IMR-90 (cell line): ENCODE data around the gene ZNF423. TPM values are rescaled to one million over a fixed set of nuclear protein-coding genes. Genes with fewer than 3 reads are reported as not detected.

ENCODE experiments used
- ATAC-seq: fragments of 200-7000 bp; cut with Tn5 transposase; 2 replicates; pipeline ENCODE4 v1.9.1; 2020; ENCODE audit warnings: low read depth, mild to moderate bottlenecking, moderate library complexity
- BruUV-seq: library from RNA; stranded (reverse); fragments of 400-500 nt; replicated peaks from 2 replicates; lab custom pipeline; 2021; lab: Mats Ljungman, UMichigan
- CTCF ChIA-PET: fragments of 300-600 bp; formaldehyde crosslinking; extraction: SDS; loops from one replicate; lab custom pipeline; 2021; ENCODE audit warnings: antibody characterized with exemption; lab: Yijun Ruan, JAX
- POLR2A ChIA-PET: fragments of 300-600 bp; sonication (Branson Sonifier 250); formaldehyde crosslinking; loops from one replicate; lab custom pipeline; 2022; ENCODE audit warnings: antibody characterized with exemption; ENCODE audit not compliant: unreplicated experiment; lab: Charles Lee
- DNase-seq: peaks from one replicate; pipeline ENCODE4 v3.0.0; 2013
- H2AFZ ChIP-seq: replicated peaks from 2 replicates; pipeline ENCODE3; 2013; ENCODE audit warnings: low read length, mild to moderate bottlenecking; ENCODE audit not compliant: poor library complexity
- H2AK5ac ChIP-seq: 2 replicates; pipeline ENCODE4 v1.6.1; 2013; ENCODE audit warnings: low read depth, low read length, inconsistent platforms
- H2AK9ac ChIP-seq: replicated peaks from 2 replicates; pipeline ENCODE3; 2013; ENCODE audit warnings: mild to moderate bottlenecking, low read depth, low read length, moderate library complexity; ENCODE audit not compliant: poor library complexity
- H2BK120ac ChIP-seq: 2 replicates; pipeline ENCODE4 v1.6.1; 2013; ENCODE audit warnings: low read depth, low read length, inconsistent platforms
- H2BK15ac ChIP-seq: 3 replicates; pipeline ENCODE4 v1.6.1; 2013; ENCODE audit warnings: low read depth, low read length, inconsistent platforms
- H2BK20ac ChIP-seq: 2 replicates; pipeline ENCODE4 v1.6.1; 2013; ENCODE audit warnings: low read depth, mild to moderate bottlenecking, inconsistent platforms, low read length, moderate library complexity
- H2BK5ac ChIP-seq: 2 replicates; pipeline ENCODE4 v1.6.1; 2013; ENCODE audit warnings: mild to moderate bottlenecking, low read depth, low read length, inconsistent platforms; ENCODE audit not compliant: poor library complexity, severe bottlenecking
- H3K14ac ChIP-seq: replicated peaks from 2 replicates; pipeline ENCODE4 v1.6.1; 2013; ENCODE audit warnings: low read depth, low read length, inconsistent platforms
- H3K18ac ChIP-seq: 2 replicates; pipeline ENCODE4 v1.6.1; 2013; ENCODE audit warnings: low read depth, low read length, control low read depth
- H3K23ac ChIP-seq: 2 replicates; pipeline ENCODE4 v1.6.1; 2013; ENCODE audit warnings: low read depth, low read length, inconsistent platforms
- H3K27ac ChIP-seq: 2 replicates; pipeline ENCODE4 v1.5.1; 2013; ENCODE audit warnings: mild to moderate bottlenecking, control low read depth, low read length; ENCODE audit not compliant: insufficient read depth
- H3K27me3 ChIP-seq: 2 replicates; pipeline ENCODE4 v1.6.1; 2013; ENCODE audit warnings: low read length; ENCODE audit not compliant: control insufficient read depth, insufficient read depth
- H3K36me3 ChIP-seq: 2 replicates; pipeline ENCODE4 v1.6.1; 2013; ENCODE audit warnings: low read length, mixed read lengths; ENCODE audit not compliant: control insufficient read depth, insufficient read depth
- H3K4ac ChIP-seq: 2 replicates; pipeline ENCODE4 v1.6.1; 2013; ENCODE audit warnings: low read depth, low read length, inconsistent platforms
- H3K4me1 ChIP-seq: 2 replicates; pipeline ENCODE4 v1.6.1; 2013; ENCODE audit warnings: low read length, mixed read lengths; ENCODE audit not compliant: control insufficient read depth, insufficient read depth
- H3K4me2 ChIP-seq: 2 replicates; pipeline ENCODE4 v1.6.1; 2013; ENCODE audit warnings: low read depth, mild to moderate bottlenecking, control low read depth, low read length, moderate library complexity
- H3K4me3 ChIP-seq: 2 replicates; pipeline ENCODE4 v1.5.1; 2013; ENCODE audit warnings: low read depth, mild to moderate bottlenecking, control low read depth, low read length, moderate library complexity; ENCODE audit not compliant: insufficient read depth
- H3K56ac ChIP-seq: 2 replicates; pipeline ENCODE4 v1.6.1; 2013; ENCODE audit warnings: low read length, inconsistent platforms; ENCODE audit not compliant: insufficient read depth; ENCODE audit errors: extremely low read depth
- H3K79me1 ChIP-seq, 2 experiments: 2 replicates each; pipeline ENCODE4 v1.6.1; 2013; ENCODE audit warnings: low read length in 2 of 2, inconsistent platforms in 1 of 2, low read depth in 1 of 2
- H3K9ac ChIP-seq: 2 replicates; pipeline ENCODE4 v1.6.1; 2013; ENCODE audit warnings: low read depth, low read length, control low read depth
- H3K9me1 ChIP-seq: 2 replicates; pipeline ENCODE4 v1.6.1; 2013; ENCODE audit warnings: low read length, inconsistent platforms; ENCODE audit not compliant: insufficient read depth
- H3K9me3 ChIP-seq: 2 replicates; pipeline ENCODE4 v1.6.1; 2013; ENCODE audit warnings: low read length; ENCODE audit not compliant: control insufficient read depth, insufficient read depth
- H4K20me1 ChIP-seq: 2 replicates; pipeline ENCODE4 v1.6.1; 2013; ENCODE audit warnings: low read length, inconsistent platforms; ENCODE audit not compliant: insufficient read depth
- H4K5ac ChIP-seq: 2 replicates; pipeline ENCODE4 v1.6.1; 2013; ENCODE audit warnings: mild to moderate bottlenecking, low read depth, low read length, control low read depth
- H4K8ac ChIP-seq, 2 experiments: 2 replicates each; pipeline ENCODE4 v1.6.1; 2013; ENCODE audit warnings: low read depth in 2 of 2, low read length in 2 of 2, control low read depth in 1 of 2, inconsistent platforms in 1 of 2
- H4K91ac ChIP-seq: 2 replicates; pipeline ENCODE4 v1.6.1; 2013; ENCODE audit warnings: low read depth, low read length, inconsistent platforms; ENCODE audit not compliant: insufficient read depth
- CEBPB ChIP-seq: IDR thresholded peaks from 2 replicates; pipeline ENCODE4 v1.6.1; 2012; ENCODE audit warnings: low read depth, low read length, improper control_type of control experiment
- MAFK ChIP-seq: IDR thresholded peaks from 2 replicates; pipeline ENCODE4 v1.6.1; 2012; ENCODE audit warnings: low read depth, low read length, improper control_type of control experiment
- MAZ ChIP-seq: IDR thresholded peaks from 2 replicates; pipeline ENCODE4 v1.6.1; 2012; ENCODE audit warnings: low read depth, mild to moderate bottlenecking, low read length, improper control_type of control experiment, moderate library complexity, borderline replicate concordance
- WGBS, 2 experiments: methylation state at CpG; one replicate each; pipeline versions ENCODE4 v1.1.5 to v1.1.7; 2013; ENCODE audit warnings: missing lambda C conversion rate in 2 of 2; ENCODE audit not compliant: insufficient read length in 1 of 2; ENCODE audit errors: extremely low coverage in 2 of 2; 5-methylcytosine and 5-hydroxymethylcytosine counted together
- dilution Hi-C: fragments of 300-500 bp; cut with HindIII; formaldehyde crosslinking; loops from one replicate; pipeline ENCODE4 v1.14.3; 2018; ENCODE audit warnings: low sequenced_read_pairs; ENCODE audit not compliant: unreplicated experiment
- in situ Hi-C: fragments of 300-500 bp; cut with MboI; formaldehyde crosslinking; loops from 3 replicates; pipeline ENCODE4 v1.14.3; 2019; ENCODE audit warnings: low sequenced_read_pairs, inconsistent platforms, mixed read lengths
- intact Hi-C: fragments of 100-400 bp; cut with micrococcal nuclease; formaldehyde crosslinking; loops from 2 replicates; pipeline ENCODE4 v1.10.0; 2022
- polyA plus RNA-seq, 3 experiments: library from polyadenylated mRNA; depleted of rRNA; stranded (reverse); fragments of >200 nt; gene quantifications; 2 replicates each; pipeline ENCODE4 v1.2.3, GENCODE V29; 2012; ENCODE audit warnings: low replicate concordance in 1 of 3
- total RNA-seq: library from RNA; depleted of rRNA; stranded (reverse); fragments of >200 nt; gene quantifications from 2 replicates; pipeline ENCODE4 v1.2.3, GENCODE V29; 2012

Gene ZNF423
- total and polyA plus RNA-seq, 2 of the 4 experiments (the other 2 are of a cell fraction), result under 0.01 to 0.10 TPM

DNA sequence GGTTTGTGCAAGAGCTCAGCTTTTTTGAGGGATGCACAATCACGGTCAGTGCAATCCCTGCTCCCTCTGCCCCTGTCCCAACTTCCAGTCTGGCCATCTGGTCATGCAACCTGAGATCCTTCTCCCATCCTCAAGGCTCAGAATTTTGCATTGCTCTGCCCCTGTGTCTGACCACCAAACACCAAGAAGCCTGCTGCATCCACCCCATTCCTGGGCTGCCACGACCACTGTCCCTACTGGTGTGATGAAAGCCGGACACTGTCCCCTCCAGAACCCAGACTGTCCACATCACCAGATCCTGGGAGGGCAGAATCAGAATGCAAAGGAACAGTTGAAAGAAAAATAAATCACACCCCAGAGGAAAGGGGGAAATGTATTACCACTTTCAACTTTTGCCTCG, 251.3 kb downstream of the ZNF423 start:
- H2BK120ac ChIP-seq, result no peak overlapping the region
- H3K79me1 ChIP-seq, result no peaks in the 10 kb centered on the region
- no peak overlapping the region for H3K23ac ChIP-seq
- no peak overlapping the region for H2BK15ac ChIP-seq
- H3K9me3 ChIP-seq, result no peaks in the 10 kb centered on the region
- H4K5ac ChIP-seq, result no peak overlapping the region
- ATAC-seq (no peak), DNase-seq (no peak)
- POLR2A ChIA-PET, result no interaction called here
- no peaks in the 10 kb centered on the region for H3K4me1 ChIP-seq
- H4K91ac ChIP-seq, result no peak overlapping the region
- 50% methylated on average over 1 of the region's 4 CpGs; no CpG with 5 or more reads in 1 of the 2 experiments for WGBS, 2 experiments
- no TSS peak for BruUV-seq
- no peaks in the 10 kb centered on the region for H4K20me1 ChIP-seq
- no peak overlapping the region for H3K9ac ChIP-seq
- H2BK5ac ChIP-seq, result no peak overlapping the region
- H2AK9ac ChIP-seq, result no peak overlapping the region
- no peak overlapping the region for H3K56ac ChIP-seq
- no peaks in the 10 kb centered on the region for H3K9me1 ChIP-seq
- H3K18ac ChIP-seq, result no peak overlapping the region
- no peak overlapping the region for H3K27ac ChIP-seq
- H3K36me3 ChIP-seq, result no peaks in the 10 kb centered on the region
- H3K14ac ChIP-seq, result no peak overlapping the region
- H3K27me3 ChIP-seq, result peaks cover 42% of the 10 kb centered on the region
- H2BK20ac ChIP-seq, result no peak overlapping the region
- H2AFZ ChIP-seq, result no peak overlapping the region
- no peak overlapping the region for H3K4me3 ChIP-seq
- H3K4me2 ChIP-seq, result no peak overlapping the region
- H2AK5ac ChIP-seq, result no peak overlapping the region
- no peak overlapping the region for H4K8ac ChIP-seq
- CTCF ChIA-PET, result no interaction called here
- no peak overlapping the region for H3K4ac ChIP-seq
- TF ChIP-seq CEBPB (no peak), MAFK (no peak), MAZ (no peak)
- in situ Hi-C loops, result no loop called here
- intact Hi-C loops, result loop anchor here (5.0 kb wide), 2 partner anchors 273 to 418 kb away; no protein-coding TSS in a partner anchor
- dilution Hi-C loops, result no loop called here
